Adrenal gland (tissue), 12 donors: ENCODE measurements around the gene B4GALT7. TPM values are rescaled to one million over a fixed set of nuclear protein-coding genes. Genes with fewer than 3 reads are reported as not detected.

Experiments
- DNase-seq, 7 donors: peaks; one replicate each; pipeline ENCODE4 v3.0.0-alpha.2; 2019 to 2020
- H3K27ac ChIP-seq, 5 donors: fragments of 200-600 bp; sonication (generic) in 4 of 5; 1 replicate in 3 of 5; 2 replicates in 2 of 5; pipeline versions ENCODE4 v1.5.1 to v1.8.0; 2016 to 2020; ENCODE audit warnings: mild to moderate bottlenecking in 1 of 5
- H3K27me3 ChIP-seq: fragments of 200-600 bp; 2 replicates; pipeline ENCODE4 v1.8.0; 2021
- H3K36me3 ChIP-seq, 2 donors: fragments of 200-600 bp; replicated peaks in 1 of 2; 1 replicate in 1 of 2; 2 replicates in 1 of 2; pipeline versions ENCODE4 v1.5.1 to v1.8.0; 2018 to 2022
- H3K4me1 ChIP-seq, 2 donors: fragments of 200-600 bp; replicated peaks in 1 of 2; 1 replicate in 1 of 2; 2 replicates in 1 of 2; pipeline versions ENCODE4 v1.5.1 to v1.8.0; 2018 to 2021
- H3K4me3 ChIP-seq, 4 donors: fragments of 200-600 bp; sonication (generic) in 3 of 4; one replicate each; pipeline ENCODE4 v1.5.1; 2016 to 2018
- H3K9me3 ChIP-seq, 3 donors: fragments of 200-600 bp; sonication (generic) in 1 of 3; replicated peaks in 1 of 3; 1 replicate in 2 of 3; 2 replicates in 1 of 3; pipeline versions ENCODE4 v1.5.1 to v1.8.0; 2016 to 2021
- CTCF ChIP-seq, 6 experiments: fragments of 450-650 bp in 4 of 6; fragments of 200-600 bp in 2 of 6; sonication (generic) in 1 of 6; IDR thresholded peaks; 1 replicate in 5 of 6; 2 replicates in 1 of 6; pipeline versions ENCODE4 v1.5.1 to v1.8.0; 2016 to 2021; ENCODE audit warnings: antibody characterized with exemption in 6 of 6, mild to moderate bottlenecking in 2 of 6, moderate library complexity in 1 of 6
- POLR2A ChIP-seq, 2 donors: fragments of 450-650 bp; IDR thresholded peaks; one replicate each; pipeline ENCODE4 v1.6.1; 2017; ENCODE audit warnings: antibody characterized with exemption in 2 of 2, mild to moderate bottlenecking in 2 of 2, moderate library complexity in 1 of 2
- WGBS, 4 donors: extraction: QIAGEN DNeasy Blood & Tissue Kit in 2 of 4; methylation state at CpG; one replicate each; pipeline versions ENCODE4 v1.1.5 to v1.1.7; 2013 to 2017; 5-methylcytosine and 5-hydroxymethylcytosine counted together
- intact Hi-C, 2 donors: fragments of 100-400 bp; cut with DNase I; formaldehyde crosslinking; loops; one replicate each; pipeline versions ENCODE4 v1.14.1 to v1.15.0; 2022 to 2023
- polyA plus RNA-seq, 3 donors: library from polyadenylated mRNA; stranded (reverse); fragments of 200-250 nt in 2 of 3; fragments of 350-450 nt in 1 of 3; fragmentation: Illumina TruSeq in 1 of 3; extraction: RNeasy Lipid Tissue Mini Kit (QIAGEN cat#74804) in 1 of 3; gene quantifications; one replicate each; pipeline ENCODE4 v1.2.3, GENCODE V29; 2013 to 2014
- total RNA-seq, 9 donors: library from RNA; depleted of rRNA in 4 of 9; stranded (reverse); fragments of >200 nt in 4 of 9; fragments of 120-200 nt in 1 of 9; fragmentation: NEBNext Ultra II Directional in 1 of 9; extraction: Animal tissue kit (Norgen Biotek cat#: 25700) in 1 of 9; gene quantifications; one replicate each; pipeline versions ENCODE4 v1.1.0 to v1.2.4, GENCODE V29; 2013 to 2023
- donor health status: healthy with polysubstance abuse.
- donor health status: Bipolar disorder and iron deficiency.
- donor health status: DM: yes; HTN: yes; CAD: no.
- donor health status: DM: no; HTN: no; CAD: no.
- donor health status: DM: no; HTN: no; CAD: no.
- donor health status: DM: yes; HTN: yes; CAD: no.

The B4GALT7 gene
- total and polyA plus RNA-seq, 12 donors: 22.7 to 131 (median 43.8) TPM

- DNase-seq: no peak
- H3K4me3 ChIP-seq: no peak overlapping the region
- H3K27me3 ChIP-seq: no peaks in the 10 kb centered on the region
- no peaks in the 10 kb centered on the region for H3K36me3 ChIP-seq
- no peaks in the 10 kb centered on the region for H3K9me3 ChIP-seq
- H3K27ac ChIP-seq: no peak overlapping the region
- no peak for TF ChIP-seq POLR2A (IDR thresholded peaks at IDR 0.05)
- TF ChIP-seq CTCF (IDR thresholded peaks at IDR 0.05): no peak
- intact Hi-C loops: no loop called here
- H3K4me1 ChIP-seq: peaks cover 22 to 36% of the 10 kb centered on the region in 2 donors
- 67 to 79% (median 72%) methylated on average over 5 of the region's 5 CpGs for WGBS, 4 donors
Observed at GRCh38 chr5:177604656-177605055, 4.7 kb downstream of the B4GALT7 start.

GRCh38 chr5:177605078-177605477 lies 5.1 kb downstream of the B4GALT7 start:
- no peaks in the 10 kb centered on the region for H3K27me3 ChIP-seq
- no peaks in the 10 kb centered on the region for H3K9me3 ChIP-seq
- H3K4me3 ChIP-seq: no peak overlapping the region
- intact Hi-C loops: no loop called here
- no peaks in the 10 kb centered on the region for H3K36me3 ChIP-seq
- no peak overlapping the region for H3K27ac ChIP-seq
- TF ChIP-seq POLR2A (IDR thresholded peaks at IDR 0.05) (no peak), CTCF (IDR thresholded peaks at IDR 0.05) (no peak)
- peak in 1 of 7 donors; percentile 13 for DNase-seq
- WGBS, 4 donors: 80 to 96% (median 89%) methylated on average over 5 of the region's 5 CpGs
- peaks cover 22 to 36% of the 10 kb centered on the region in 2 donors for H3K4me1 ChIP-seq

GRCh38 chr5:177605667-177606066 lies 5.7 kb downstream of the B4GALT7 start:
- H3K4me1 ChIP-seq: peaks cover 22 to 34% of the 10 kb centered on the region in 2 donors
- TF ChIP-seq CTCF (IDR thresholded peaks at IDR 0.05) (no peak), POLR2A (IDR thresholded peaks at IDR 0.05) (no peak)
- peak in 1 of 7 donors; percentile 15 for DNase-seq
- no peak overlapping the region for H3K27ac ChIP-seq
- H3K27me3 ChIP-seq: no peaks in the 10 kb centered on the region
- no peak overlapping the region for H3K4me3 ChIP-seq
- H3K9me3 ChIP-seq: no peaks in the 10 kb centered on the region
- H3K36me3 ChIP-seq: no peaks in the 10 kb centered on the region
- intact Hi-C loops: no loop called here
- 85 to 93% (median 91%) methylated on average over 6 of the region's 6 CpGs for WGBS, 4 donors

- H3K4me1 ChIP-seq: peaks cover 16 to 27% of the 10 kb centered on the region in 2 donors
Observed at GRCh38 chr5:177606071-177607051, 6.4 kb downstream of the B4GALT7 start.

More at GRCh38 chr5:177606071-177607051, 6.4 kb downstream of the B4GALT7 start:
- H3K27me3 ChIP-seq: no peaks in the 10 kb centered on the region
- DNase-seq: peak in 1 of 7 donors; percentile 34
- H3K36me3 ChIP-seq: no peaks in the 10 kb centered on the region
- TF ChIP-seq CTCF (IDR thresholded peaks at IDR 0.05) (no peak), POLR2A (IDR thresholded peaks at IDR 0.05) (no peak)
- H3K27ac ChIP-seq: no peak overlapping the region
- WGBS, 4 donors: 77 to 86% (median 85%) methylated on average over 22 of the region's 22 CpGs
- no peaks in the 10 kb centered on the region for H3K9me3 ChIP-seq
- intact Hi-C loops: no loop called here
- no peak overlapping the region for H3K4me3 ChIP-seq
